H9 (cell line): Measurements from ENCODE around the gene HSD11B1L. TPM values are rescaled to one million over a fixed set of nuclear protein-coding genes. Genes with fewer than 3 reads are reported as not detected.
A peak's percentile ranks its signal among the peaks of the same experiment; 100 is the strongest.

Experiments
- DNase-seq: peaks from one replicate; pipeline ENCODE4 v3.0.0-alpha.2; 2017
- H2AFZ ChIP-seq: one replicate; pipeline ENCODE4 v1.6.1; 2013; ENCODE audit warnings: mild to moderate bottlenecking, low read length, control low read depth, moderate library complexity
- H2AK5ac ChIP-seq: 2 replicates; pipeline ENCODE4 v1.6.1; 2013; ENCODE audit warnings: low read length, control low read depth, mixed read lengths; ENCODE audit not compliant: insufficient read length
- H2BK120ac ChIP-seq: one replicate; pipeline ENCODE4 v1.6.1; 2013; ENCODE audit warnings: low read depth, mild to moderate bottlenecking, low read length, control low read depth, inconsistent platforms; ENCODE audit not compliant: poor library complexity, severe bottlenecking
- H2BK12ac ChIP-seq: 2 replicates; pipeline ENCODE4 v1.6.1; 2013; ENCODE audit warnings: low read length, control low read depth, mixed read lengths, low read depth; ENCODE audit not compliant: insufficient read length
- H2BK15ac ChIP-seq: 2 replicates; pipeline ENCODE4 v1.6.1; 2013; ENCODE audit warnings: low read depth, low read length, control low read depth
- H2BK20ac ChIP-seq: one replicate; pipeline ENCODE4 v1.6.1; 2013; ENCODE audit warnings: low read depth, mild to moderate bottlenecking, low read length, control low read depth, inconsistent platforms; ENCODE audit not compliant: poor library complexity, severe bottlenecking
- H2BK5ac ChIP-seq: 2 replicates; pipeline ENCODE4 v1.6.1; 2013; ENCODE audit warnings: low read length, control low read depth, mixed read lengths; ENCODE audit not compliant: insufficient read length
- H3K14ac ChIP-seq: 2 replicates; pipeline ENCODE4 v1.6.1; 2013; ENCODE audit warnings: low read length, control low read depth; ENCODE audit not compliant: insufficient read depth
- H3K18ac ChIP-seq: 2 replicates; pipeline ENCODE4 v1.6.1; 2013; ENCODE audit warnings: low read depth, mild to moderate bottlenecking, mixed read lengths, low read length, control low read depth; ENCODE audit not compliant: insufficient read length
- H3K23ac ChIP-seq: 2 replicates; pipeline ENCODE4 v1.6.1; 2013; ENCODE audit warnings: low read length, control low read depth, mixed read lengths, low read depth; ENCODE audit not compliant: insufficient read length
- H3K23me2 ChIP-seq: 2 replicates; pipeline ENCODE4 v1.6.1; 2013; ENCODE audit warnings: low read depth, mild to moderate bottlenecking, mixed read lengths, low read length, control low read depth; ENCODE audit not compliant: insufficient read length, poor library complexity, severe bottlenecking
- H3K27ac ChIP-seq: 2 replicates; pipeline ENCODE4 v1.5.1; 2013; ENCODE audit warnings: low read length, control low read depth, mixed read lengths, low read depth; ENCODE audit not compliant: insufficient read length
- H3K27me3 ChIP-seq: 2 replicates; pipeline ENCODE4 v1.6.1; 2013; ENCODE audit warnings: low read length, control low read depth, inconsistent platforms; ENCODE audit not compliant: insufficient read depth
- H3K4ac ChIP-seq: 2 replicates; pipeline ENCODE4 v1.6.1; 2013; ENCODE audit warnings: low read depth, mild to moderate bottlenecking, control low read depth, inconsistent platforms, low read length, moderate library complexity
- H3K4me1 ChIP-seq: 2 replicates; pipeline ENCODE4 v1.6.1; 2013; ENCODE audit warnings: low read length, control low read depth, inconsistent platforms; ENCODE audit not compliant: insufficient read depth
- H3K4me2 ChIP-seq: 2 replicates; pipeline ENCODE4 v1.6.1; 2013; ENCODE audit warnings: low read length, control low read depth, mixed read lengths; ENCODE audit not compliant: insufficient read length, insufficient read depth
- H3K56ac ChIP-seq: 2 replicates; pipeline ENCODE4 v1.6.1; 2013; ENCODE audit warnings: low read depth, mild to moderate bottlenecking, mixed read lengths, low read length, control low read depth; ENCODE audit not compliant: insufficient read length
- H3K79me1 ChIP-seq: 2 replicates; pipeline ENCODE4 v1.6.1; 2013; ENCODE audit warnings: low read depth, mild to moderate bottlenecking, moderate library complexity, low read length, control low read depth, inconsistent platforms; ENCODE audit not compliant: insufficient read depth, poor library complexity, severe bottlenecking
- H3K79me2 ChIP-seq: 2 replicates; pipeline ENCODE4 v1.6.1; 2013; ENCODE audit warnings: low read length, control low read depth, inconsistent platforms; ENCODE audit not compliant: insufficient read depth
- H3K9ac ChIP-seq: 2 replicates; pipeline ENCODE4 v1.6.1; 2013; ENCODE audit warnings: low read length, control low read depth, mixed read lengths; ENCODE audit not compliant: insufficient read length; ENCODE audit errors: extremely low read depth
- H3K9me3 ChIP-seq: one replicate; pipeline ENCODE4 v1.6.1; 2013; ENCODE audit warnings: low read depth, low read length, inconsistent platforms; ENCODE audit not compliant: control insufficient read depth
- H3T11ph ChIP-seq: one replicate; pipeline ENCODE4 v1.6.1; 2013; ENCODE audit warnings: mild to moderate bottlenecking, low read length, control low read depth, inconsistent platforms
- H4K20me1 ChIP-seq: one replicate; pipeline ENCODE4 v1.6.1; 2013; ENCODE audit not compliant: control insufficient read depth, insufficient read length, insufficient read depth
- H4K5ac ChIP-seq: 2 replicates; pipeline ENCODE4 v1.6.1; 2013; ENCODE audit warnings: low read depth, mild to moderate bottlenecking, mixed read lengths, low read length, control low read depth; ENCODE audit not compliant: insufficient read length
- H4K8ac ChIP-seq: replicated peaks from 2 replicates; pipeline ENCODE4 v1.6.1; 2013; ENCODE audit warnings: low read length, control low read depth, mixed read lengths, low read depth; ENCODE audit not compliant: insufficient read length
- H4K91ac ChIP-seq: 2 replicates; pipeline ENCODE4 v1.6.1; 2013; ENCODE audit warnings: low read depth, mild to moderate bottlenecking, moderate library complexity, mixed read lengths, low read length, control low read depth; ENCODE audit not compliant: insufficient read length
- H3K27ac Mint-ChIP-seq, 3 experiments: 2 replicates in 2 of 3; 3 replicates in 1 of 3; pipeline ENCODE4 v1.8.0; 2020 to 2021; ENCODE audit warnings: mixed read lengths in 3 of 3, mild to moderate bottlenecking in 1 of 3, moderate library complexity in 1 of 3
- H3K27me3 Mint-ChIP-seq: 2 replicates; pipeline ENCODE4 v1.8.0; 2021; ENCODE audit warnings: low read depth, mild to moderate bottlenecking, moderate library complexity, mixed read lengths
- H3K36me3 Mint-ChIP-seq, 3 experiments: 2 replicates in 2 of 3; 3 replicates in 1 of 3; pipeline ENCODE4 v1.8.0; 2020 to 2021; ENCODE audit warnings: low read depth in 3 of 3, mixed read lengths in 3 of 3; ENCODE audit not compliant: insufficient read depth in 1 of 3
- H3K4me1 Mint-ChIP-seq, 2 experiments: 2 replicates each; pipeline ENCODE4 v1.8.0; 2020; ENCODE audit warnings: mixed read lengths in 2 of 2
- H3K4me3 Mint-ChIP-seq, 2 experiments: 2 replicates in 1 of 2; 3 replicates in 1 of 2; pipeline ENCODE4 v1.8.0; 2020 to 2021; ENCODE audit warnings: mild to moderate bottlenecking in 2 of 2, mixed read lengths in 2 of 2, moderate library complexity in 1 of 2
- H3K9me3 Mint-ChIP-seq, 2 experiments: 2 replicates in 1 of 2; 3 replicates in 1 of 2; pipeline ENCODE4 v1.8.0; 2020; ENCODE audit warnings: mild to moderate bottlenecking in 2 of 2, mixed read lengths in 2 of 2, moderate library complexity in 1 of 2
- WGBS: extraction: QIAGEN DNeasy Blood & Tissue Kit; methylation state at CpG from one replicate; pipeline ENCODE4 v1.1.7; 2013; ENCODE audit warnings: missing lambda C conversion rate, low lambda C conversion rate, mixed read lengths; ENCODE audit not compliant: insufficient read length; ENCODE audit errors: extremely low coverage; 5-methylcytosine and 5-hydroxymethylcytosine counted together
- total RNA-seq: library from RNA; stranded (reverse); gene quantifications from 2 replicates; pipeline ENCODE4 v1.2.1, GENCODE V29; 2021
- TF ChIP-seq, protein P1 (sequence below): fragments of 200-600 bp; sonication (generic); conservative IDR thresholded peaks from 3 replicates; pipeline ENCODE4 v1.8.0; 2021; ENCODE audit warnings: antibody characterized with exemption, mild to moderate bottlenecking

HSD11B1L gene
- total RNA-seq, 1 experiment from 2014 or later, result 9.3 TPM

DNA sequence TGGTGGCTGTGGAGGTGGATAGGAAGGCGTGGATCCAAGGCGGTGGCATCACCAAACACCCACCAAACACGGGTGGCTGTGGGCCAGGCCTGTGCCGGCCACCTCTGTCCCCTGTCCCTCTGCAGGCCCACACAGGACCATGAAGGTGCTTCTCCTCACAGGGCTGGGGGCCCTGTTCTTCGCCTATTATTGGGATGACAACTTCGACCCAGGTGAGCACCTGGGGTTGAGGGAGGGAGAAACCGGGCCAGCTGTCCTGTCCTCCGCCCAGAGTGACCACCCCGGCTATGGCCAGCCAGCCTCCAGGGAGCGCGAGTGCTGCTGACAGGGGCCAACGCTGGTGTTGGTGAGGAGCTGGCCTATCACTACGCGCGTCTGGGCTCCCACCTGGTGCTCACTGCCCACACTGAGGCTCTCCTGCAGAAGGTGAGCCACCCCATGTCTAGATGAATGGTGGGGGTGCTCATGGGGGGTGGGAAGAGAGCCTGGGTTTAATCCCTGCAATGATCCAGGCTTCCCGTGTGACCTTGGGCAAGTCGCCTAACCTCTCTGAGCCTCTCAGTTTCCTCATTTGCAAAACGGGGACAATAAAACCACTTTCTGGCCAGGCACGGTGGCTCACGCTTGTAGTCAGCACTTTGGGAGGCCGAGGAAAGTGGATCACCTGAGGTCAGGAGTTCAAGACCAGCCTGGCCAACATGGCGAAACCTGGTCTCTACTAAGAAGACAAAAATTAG is 4.0 kb downstream of the HSD11B1L start:
- H3K4me3 Mint-ChIP-seq, result peak overlapping the region in 1 of 2 experiments; percentile 5; a peak in 1 of 5 replicates
- H3K27ac ChIP-seq, result no peak overlapping the region

More for the DNA sequence above, 4.0 kb downstream of the HSD11B1L start:
- no peak overlapping the region for H2BK15ac ChIP-seq
- TF ChIP-seq, protein P1, sequence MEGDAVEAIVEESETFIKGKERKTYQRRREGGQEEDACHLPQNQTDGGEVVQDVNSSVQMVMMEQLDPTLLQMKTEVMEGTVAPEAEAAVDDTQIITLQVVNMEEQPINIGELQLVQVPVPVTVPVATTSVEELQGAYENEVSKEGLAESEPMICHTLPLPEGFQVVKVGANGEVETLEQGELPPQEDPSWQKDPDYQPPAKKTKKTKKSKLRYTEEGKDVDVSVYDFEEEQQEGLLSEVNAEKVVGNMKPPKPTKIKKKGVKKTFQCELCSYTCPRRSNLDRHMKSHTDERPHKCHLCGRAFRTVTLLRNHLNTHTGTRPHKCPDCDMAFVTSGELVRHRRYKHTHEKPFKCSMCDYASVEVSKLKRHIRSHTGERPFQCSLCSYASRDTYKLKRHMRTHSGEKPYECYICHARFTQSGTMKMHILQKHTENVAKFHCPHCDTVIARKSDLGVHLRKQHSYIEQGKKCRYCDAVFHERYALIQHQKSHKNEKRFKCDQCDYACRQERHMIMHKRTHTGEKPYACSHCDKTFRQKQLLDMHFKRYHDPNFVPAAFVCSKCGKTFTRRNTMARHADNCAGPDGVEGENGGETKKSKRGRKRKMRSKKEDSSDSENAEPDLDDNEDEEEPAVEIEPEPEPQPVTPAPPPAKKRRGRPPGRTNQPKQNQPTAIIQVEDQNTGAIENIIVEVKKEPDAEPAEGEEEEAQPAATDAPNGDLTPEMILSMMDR, result no peak
- no peak overlapping the region for H2BK5ac ChIP-seq
- H3K9ac ChIP-seq, result no peak overlapping the region
- H2AK5ac ChIP-seq, result no peak overlapping the region
- H2BK20ac ChIP-seq, result no peak overlapping the region
- Mint-ChIP-seq H3K27me3 (peaks cover 13% of the 10 kb centered on the region), H3K27ac (no peak overlapping the region), H3K9me3 (peaks cover 0 to 2% of the 10 kb centered on the region in 2 experiments; a peak in 2 of 5 replicates), H3K36me3 (no peaks in the 10 kb centered on the region; a peak in 2 of 7 replicates), H3K4me1 (peaks cover 16 to 24% of the 10 kb centered on the region in 2 experiments)
- DNase-seq, result no peak
- no peak overlapping the region for H3K56ac ChIP-seq
- no peak overlapping the region for H2BK12ac ChIP-seq
- H3K14ac ChIP-seq, result no peak overlapping the region
- no peak overlapping the region for H4K91ac ChIP-seq
- H3K4me2 ChIP-seq, result no peak overlapping the region
- H4K20me1 ChIP-seq, result no peaks in the 10 kb centered on the region
- H3T11ph ChIP-seq, result no peak overlapping the region
- H4K8ac ChIP-seq, result no peak overlapping the region
- no peak overlapping the region for H2BK120ac ChIP-seq
- no peaks in the 10 kb centered on the region; the same call in 1 of the 2 replicates for H3K4me1 ChIP-seq
- peaks cover 11% of the 10 kb centered on the region for H3K23me2 ChIP-seq
- no peak overlapping the region for H3K4ac ChIP-seq
- no CpG with 5 or more reads among the region's 22 CpGs for WGBS
- H3K9me3 ChIP-seq, result no peaks in the 10 kb centered on the region
- H3K27me3 ChIP-seq, result no peaks in the 10 kb centered on the region
- H3K18ac ChIP-seq, result no peak overlapping the region
- no peak overlapping the region for H3K23ac ChIP-seq
- H2AFZ ChIP-seq, result no peak overlapping the region
- no peaks in the 10 kb centered on the region for H3K79me2 ChIP-seq
- H3K79me1 ChIP-seq, result no peaks in the 10 kb centered on the region
- no peak overlapping the region for H4K5ac ChIP-seq
